Left forelimb (tissue), 1 donor: ENCODE results near the gene KRTAP10-6.
"Not testable (repeated sequence)": the region's sequence is repeated elsewhere in the genome, so short reads cannot be mapped to it uniquely, and the experiment has no call there.

Experiments
- DNase-seq: peaks from one replicate; pipeline ENCODE4 v3.0.0-alpha.2; 2018; ENCODE audit warnings: low spot score

Gene KRTAP10-6

DNA sequence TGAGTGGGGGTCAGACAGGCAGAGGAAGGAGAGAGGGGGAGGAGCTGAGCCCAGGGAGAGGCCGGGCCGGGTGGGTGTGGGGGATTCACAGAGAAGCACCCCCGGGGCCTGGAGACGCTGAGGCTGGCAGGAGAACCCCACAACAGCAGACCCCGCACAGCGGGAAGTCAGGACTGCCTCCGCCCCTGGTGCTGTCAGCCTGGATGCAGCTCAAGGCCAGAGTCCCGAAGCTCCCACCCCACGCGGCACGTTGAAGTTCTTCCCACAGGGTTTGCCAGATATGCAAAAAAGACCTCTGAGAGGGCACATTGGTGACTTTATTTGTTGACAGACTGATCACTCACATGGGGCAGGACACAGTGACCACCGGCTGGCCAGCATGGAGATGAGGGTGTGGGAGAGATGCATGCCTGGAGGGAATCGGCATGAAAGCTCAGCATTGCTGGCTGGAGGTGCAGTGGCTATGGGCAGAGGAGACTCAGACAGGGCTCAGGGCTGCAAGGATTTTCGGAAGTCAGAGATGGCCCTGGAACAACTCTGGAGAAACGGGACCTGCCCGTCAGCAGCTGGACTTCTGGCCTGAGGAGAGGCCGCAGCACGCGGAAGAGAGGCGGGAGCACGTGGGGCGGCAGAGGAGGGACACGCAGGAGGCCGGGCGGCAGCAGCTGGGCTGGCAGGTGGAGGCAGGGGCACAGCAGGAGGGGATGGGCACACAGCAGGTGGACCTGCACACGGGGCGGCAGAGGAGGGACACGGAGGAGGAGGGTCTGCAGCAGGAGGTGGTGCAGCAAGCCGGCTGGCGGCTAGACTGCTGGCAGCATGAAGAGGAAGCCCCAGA, 34.6 kb downstream of the KRTAP10-6 start:
- DNase-seq = no peak

DNA sequence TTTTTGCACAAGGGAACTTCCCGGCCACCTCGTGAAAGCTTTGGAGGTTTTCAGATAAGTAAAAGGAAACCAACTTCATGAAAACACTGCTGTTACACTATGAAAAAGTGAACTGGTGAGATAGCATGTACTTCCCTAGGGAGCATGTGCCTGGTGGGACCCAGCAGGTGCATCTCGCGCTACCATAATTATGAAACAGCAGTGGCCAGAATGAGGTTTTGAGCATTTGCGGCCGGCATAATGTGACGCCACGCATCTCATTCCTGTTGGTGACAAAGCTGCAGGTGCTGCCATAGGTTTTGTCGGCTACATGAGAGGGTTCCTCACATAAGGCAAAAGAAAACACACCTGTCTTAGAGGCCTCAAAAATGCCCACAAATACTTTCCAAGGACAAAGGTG, 35.4 kb downstream of the KRTAP10-6 start:
- DNase-seq = no peak

DNA sequence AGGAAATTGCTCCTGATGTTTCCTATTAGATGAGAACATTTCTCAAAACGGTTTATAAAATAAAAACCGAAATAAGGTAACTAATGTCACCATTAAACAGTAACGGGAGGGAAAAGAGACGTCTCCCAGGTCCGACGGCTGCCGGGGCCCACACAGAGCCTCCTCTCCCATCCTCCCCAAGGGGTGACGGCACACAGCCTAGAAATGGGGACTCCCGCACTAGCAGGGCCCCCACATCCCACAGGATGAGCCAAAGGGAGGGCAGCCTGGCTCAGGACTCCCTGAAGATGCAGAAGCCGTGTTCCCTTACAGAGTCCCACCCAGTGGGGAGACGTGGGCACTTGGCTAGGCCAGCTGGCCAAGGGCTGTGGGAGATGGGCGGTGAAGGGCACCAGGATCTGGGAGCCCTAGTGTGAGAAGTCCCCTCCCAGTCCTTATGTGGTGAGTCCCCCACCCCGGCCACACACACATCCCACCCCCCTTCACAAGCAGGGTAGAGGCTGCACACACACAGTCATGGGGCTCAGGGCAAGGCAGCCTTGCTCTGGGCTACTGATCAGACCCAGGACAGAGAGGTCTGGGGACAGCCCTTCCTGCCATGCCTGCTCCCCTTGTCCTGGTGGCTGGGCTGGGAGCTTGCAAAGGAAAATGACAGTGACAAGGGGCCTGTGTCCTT, 37.0 kb downstream of the KRTAP10-6 start:
- peak; percentile 38 for DNase-seq

DNA sequence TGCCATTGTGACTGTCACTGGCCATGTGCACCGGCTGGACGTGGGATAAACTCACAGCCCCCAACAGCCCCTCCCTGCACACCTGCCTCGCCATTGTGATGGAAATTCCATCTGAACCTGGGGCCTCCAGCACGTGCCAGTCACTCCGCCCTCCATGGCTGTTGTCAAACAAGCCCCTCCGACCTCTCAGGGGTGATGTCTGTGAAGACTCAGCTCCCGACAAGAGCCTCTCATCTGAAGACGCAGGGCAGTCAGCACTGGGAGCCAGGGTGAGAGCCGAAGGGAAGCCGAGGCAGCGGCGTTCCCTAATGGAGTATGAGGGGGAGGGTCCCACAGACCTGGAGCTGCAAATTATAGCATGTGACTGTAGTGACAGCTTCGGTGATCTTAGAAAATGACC, 39.6 kb downstream of the KRTAP10-6 start:
- no peak for DNase-seq

DNA sequence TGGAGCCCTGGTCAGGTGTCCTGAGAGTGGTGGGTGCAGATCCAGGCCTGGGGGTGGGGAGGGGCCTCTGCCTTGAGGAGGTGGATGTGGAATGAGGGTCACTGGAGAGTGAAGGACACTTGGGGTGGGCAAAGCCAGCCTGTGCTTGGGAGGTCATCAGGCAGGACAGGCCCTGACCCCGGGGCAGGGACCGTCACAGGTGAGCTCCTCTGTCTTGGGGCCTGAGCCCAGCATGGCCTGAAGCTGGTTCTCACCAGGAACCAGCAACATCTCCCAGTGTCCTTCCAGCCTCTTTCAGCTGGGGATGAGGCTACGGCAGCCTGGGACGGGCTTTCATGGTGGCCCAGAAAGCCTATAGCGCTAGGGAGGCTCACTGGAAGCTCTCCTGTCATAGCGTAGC, 40.2 kb downstream of the KRTAP10-6 start:
- DNase-seq = peak; percentile 54

DNA sequence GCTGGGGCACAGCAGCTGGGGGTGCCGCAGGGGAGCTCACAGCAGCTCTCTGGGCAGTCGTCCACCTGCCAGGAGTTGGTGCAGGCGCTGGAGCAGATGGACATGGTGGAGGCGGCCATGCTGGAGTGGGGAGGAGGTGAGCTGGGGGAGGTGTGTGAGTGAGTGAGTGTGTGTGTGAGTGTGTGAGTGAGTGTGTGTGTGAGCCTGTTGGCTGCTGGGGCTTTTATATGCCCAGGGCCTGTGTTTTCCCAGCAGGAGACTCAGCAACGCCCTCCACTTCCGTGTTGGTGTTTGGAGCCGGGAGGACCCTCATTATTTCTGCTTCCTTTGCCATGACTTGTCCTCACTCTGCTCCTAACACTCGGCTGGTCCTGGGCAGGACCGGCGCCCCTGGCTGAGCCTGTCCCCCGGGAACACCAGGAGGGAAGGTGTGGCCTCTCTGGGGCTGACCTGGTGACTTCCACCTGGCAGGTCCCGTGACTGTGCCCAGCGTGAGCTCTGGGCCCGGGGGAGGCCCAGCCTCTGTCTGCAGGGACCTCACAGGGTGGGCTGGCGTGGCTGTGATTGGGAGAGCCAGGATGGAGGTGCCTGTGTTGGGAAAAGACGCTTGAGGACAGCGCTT, 40.9 kb downstream of the KRTAP10-6 start, which contains the start of gene KRTAP10-2:
Gene KRTAP10-2 (minus strand): TSS at position 166 of the 622 bp plus-strand sequence. CDS start 47 bp downstream, at position 119.
- DNase-seq = peak; percentile 47

DNA sequence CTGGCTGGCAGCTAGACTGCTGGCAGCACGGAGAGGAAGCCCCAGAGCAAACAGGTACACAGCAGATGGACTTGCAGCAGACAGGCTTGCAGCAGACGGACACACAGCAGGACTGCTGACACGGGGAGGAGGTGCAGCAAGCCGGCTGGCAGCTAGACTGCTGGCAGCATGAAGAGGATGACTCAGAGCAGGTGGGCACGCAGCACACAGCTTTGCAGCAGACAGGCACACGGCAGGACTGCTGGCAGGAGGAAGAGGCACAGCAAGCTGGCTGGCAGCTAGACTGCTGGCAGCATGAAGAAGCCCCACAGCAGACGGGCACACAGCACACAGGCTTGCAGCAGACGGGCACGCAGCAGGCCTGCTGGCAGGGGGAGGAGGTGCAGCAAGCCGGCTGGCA, 41.5 kb downstream of the KRTAP10-6 start:
- no peak for DNase-seq

DNA sequence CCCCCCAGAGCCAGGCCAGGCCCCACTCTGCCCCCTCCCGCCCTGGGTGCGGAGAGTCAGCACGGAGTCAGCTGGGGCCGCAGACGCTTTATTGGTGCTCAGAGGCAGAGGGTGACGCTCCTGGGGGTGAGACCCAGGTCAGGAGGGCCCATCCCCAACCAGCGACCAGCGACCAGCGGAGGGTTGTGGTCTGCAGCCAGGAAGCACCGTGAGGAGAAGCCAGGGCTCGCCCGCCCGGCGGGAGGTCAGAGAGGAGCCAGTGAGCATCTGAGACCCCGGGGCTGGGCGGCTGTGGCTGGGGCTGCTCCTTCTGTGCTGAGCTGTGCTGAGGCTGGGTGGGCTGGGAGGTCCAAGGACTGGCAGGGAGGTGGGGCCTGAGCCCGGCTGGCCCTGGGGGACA, 42.0 kb downstream of the KRTAP10-6 start:
- DNase-seq = not testable (repeated sequence)

DNA sequence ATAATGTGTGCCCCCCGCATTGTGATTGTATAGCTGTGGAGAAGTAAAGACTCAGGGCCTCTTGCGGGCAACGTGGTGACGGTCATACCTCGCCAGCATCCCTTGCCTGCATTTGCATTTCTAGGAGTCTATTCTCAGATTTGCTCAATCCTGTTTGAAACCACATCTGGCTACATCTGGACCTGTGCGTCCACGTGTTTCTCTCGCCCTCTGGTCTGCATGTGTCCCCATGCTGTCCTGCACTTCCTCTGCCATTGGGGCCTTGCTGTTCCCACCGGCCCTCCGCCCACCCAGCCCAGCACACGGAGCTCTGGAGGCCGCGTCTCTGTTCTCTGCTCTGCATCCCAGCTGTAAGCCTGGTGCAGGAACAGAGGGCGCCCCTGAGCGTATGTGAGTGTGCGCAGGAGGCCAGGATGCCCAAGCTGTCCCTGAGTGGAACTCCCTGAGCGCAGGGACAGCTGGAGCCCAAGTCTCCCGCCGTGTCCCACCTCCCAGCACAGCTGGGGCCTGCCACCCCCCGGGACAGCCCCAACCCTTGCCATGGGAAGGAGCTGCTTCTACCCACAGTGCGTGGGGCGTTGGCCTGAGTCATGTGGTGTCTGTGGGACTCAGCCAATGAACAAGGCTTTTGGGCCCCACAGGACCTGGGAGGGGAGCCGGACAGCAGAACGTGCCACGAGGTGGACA, 42.6 kb downstream of the KRTAP10-6 start:
- DNase-seq = peak; percentile 37

DNA sequence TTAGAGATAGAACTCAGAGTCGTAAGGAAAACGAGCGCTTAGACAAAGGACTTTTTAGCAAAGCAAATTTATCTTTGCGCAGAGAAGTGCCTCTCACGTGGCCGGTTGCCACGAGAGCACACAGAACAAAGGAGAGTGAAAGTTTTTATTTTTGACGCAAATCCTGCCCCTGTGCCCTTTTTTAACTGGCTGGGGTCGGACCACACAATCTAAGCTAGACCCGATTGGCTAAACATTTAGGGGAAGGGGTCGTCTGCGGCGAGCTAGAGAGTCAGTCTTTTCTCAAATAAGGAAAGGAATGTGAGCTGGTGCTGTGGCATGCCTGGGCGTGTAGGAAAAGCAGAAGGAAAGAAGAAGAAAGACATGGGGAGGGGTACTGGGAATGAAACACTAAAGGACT, 43.4 kb downstream of the KRTAP10-6 start:
- DNase-seq = no peak

DNA sequence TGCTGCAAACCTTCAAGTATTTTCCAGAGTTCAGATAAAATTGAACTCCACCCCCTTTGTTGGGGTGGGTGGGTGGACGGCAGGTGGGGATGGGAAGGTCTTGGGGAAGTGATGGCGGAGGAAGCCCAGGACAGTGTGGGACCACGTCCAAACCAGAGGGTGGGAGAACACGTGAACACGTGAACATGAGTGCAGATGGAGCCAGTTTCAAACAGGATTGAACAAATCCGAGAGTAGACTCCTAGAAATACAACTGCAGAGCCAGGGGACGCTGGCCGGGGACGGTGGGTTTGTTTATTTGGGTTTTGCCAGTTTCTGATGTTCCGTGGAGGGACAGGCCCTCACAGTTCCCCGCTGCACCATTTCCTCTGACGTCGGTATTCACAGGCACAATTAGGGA, 43.9 kb downstream of the KRTAP10-6 start:
- DNase-seq = no peak

DNA sequence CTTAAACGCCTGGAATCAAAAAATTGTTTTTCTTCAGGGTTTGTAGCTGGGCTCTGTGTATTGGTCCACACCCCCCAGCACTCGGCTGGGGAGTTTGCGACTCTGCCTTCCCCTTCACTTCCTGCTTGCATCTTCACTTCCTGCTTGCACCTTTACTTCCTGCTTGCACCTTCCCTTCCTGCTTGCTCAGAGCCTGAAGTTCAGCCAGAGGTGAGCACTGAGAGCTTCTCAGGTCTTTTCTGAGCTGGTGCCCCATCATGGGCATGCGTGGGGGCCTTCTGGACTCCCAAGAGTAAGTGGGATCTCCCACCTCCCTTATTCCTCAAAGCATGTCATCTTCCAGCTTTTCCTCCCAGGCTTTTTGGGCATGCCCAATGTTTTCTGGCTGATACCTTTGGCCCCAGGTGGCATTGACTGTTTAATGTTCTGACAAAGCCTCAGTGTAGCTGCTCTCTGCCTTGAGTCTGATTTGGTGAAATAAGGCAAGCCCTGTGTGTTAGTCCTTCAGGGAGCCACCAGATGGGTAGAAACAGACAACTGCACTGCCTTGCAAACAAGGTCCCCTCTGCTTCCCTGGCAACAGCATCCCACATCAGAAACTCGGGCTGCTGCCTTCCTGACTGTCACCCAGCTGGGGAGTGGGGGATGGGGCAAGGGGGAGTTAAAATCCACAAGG, 44.5 kb downstream of the KRTAP10-6 start:
- DNase-seq = no peak

DNA sequence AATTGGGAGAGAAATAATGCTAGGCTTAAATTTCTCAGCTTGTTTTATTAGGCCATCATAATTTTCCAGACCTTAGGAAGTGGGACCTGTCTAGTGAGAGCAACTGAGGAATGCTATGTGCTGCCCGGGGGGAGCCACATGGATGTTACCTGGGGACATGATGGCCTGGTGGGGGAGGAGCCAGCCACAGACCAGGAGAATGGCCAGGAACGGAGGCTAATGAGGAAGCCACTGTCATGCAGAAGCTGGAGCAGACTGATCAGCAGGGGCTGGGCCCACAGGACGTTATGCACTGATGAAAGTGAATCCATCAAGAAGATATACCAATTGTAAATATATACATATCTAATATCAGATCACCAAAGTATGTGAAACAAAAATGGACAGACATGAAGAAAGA, 47.7 kb downstream of the KRTAP10-6 start:
- DNase-seq = no peak

DNA sequence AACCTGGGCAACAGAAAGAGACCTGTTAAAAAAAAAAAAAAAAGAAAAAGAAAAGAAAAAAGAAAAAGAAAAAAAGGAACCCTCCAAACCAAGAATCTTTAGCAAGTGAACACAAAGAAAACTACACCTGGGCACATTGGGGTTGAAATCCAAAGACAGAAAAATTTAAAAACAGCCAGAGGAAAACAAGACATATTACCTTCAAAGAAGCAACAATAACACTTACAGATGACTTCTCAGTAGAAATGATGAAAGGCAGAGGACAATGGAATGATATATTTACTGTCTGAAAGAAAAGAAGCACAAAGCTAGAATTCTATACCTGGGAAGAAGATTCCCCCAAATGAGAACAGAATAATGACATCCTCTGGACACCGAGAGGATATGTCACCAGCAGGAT, 49.6 kb downstream of the KRTAP10-6 start:
- no peak for DNase-seq
